Spinal cord (tissue), 10 donors: ENCODE data around the gene PDHA2. TPM values are rescaled to one million over a fixed set of nuclear protein-coding genes. Genes with fewer than 3 reads are reported as not detected.

ENCODE experiments used
- DNase-seq, 6 donors: peaks; one replicate each; pipeline versions ENCODE4 v3.0.0 to v3.0.0-alpha.2; 2013 to 2015; ENCODE audit warnings: low spot score in 6 of 6, low read depth in 4 of 6
- H3K27ac ChIP-seq: one replicate; pipeline ENCODE4 v1.5.1; 2013; ENCODE audit warnings: low read depth, low read length, control low read depth
- H3K27me3 ChIP-seq: one replicate; pipeline ENCODE4 v1.6.1; 2013; ENCODE audit warnings: low read length; ENCODE audit not compliant: control insufficient read depth, insufficient read depth
- H3K36me3 ChIP-seq: one replicate; pipeline ENCODE4 v1.6.1; 2013; ENCODE audit warnings: low read length; ENCODE audit not compliant: control insufficient read depth, insufficient read depth
- H3K4me1 ChIP-seq: one replicate; pipeline ENCODE4 v1.6.1; 2013; ENCODE audit warnings: low read length; ENCODE audit not compliant: control insufficient read depth, insufficient read depth
- H3K4me3 ChIP-seq: one replicate; pipeline ENCODE4 v1.5.1; 2013; ENCODE audit warnings: low read depth, low read length, control low read depth
- H3K9me3 ChIP-seq: one replicate; pipeline ENCODE4 v1.6.1; 2013; ENCODE audit warnings: low read length; ENCODE audit not compliant: control insufficient read depth, insufficient read depth
- WGBS: methylation state at CpG from one replicate; pipeline ENCODE4 v1.1.5; 2013; ENCODE audit warnings: missing lambda C conversion rate; ENCODE audit not compliant: insufficient coverage; 5-methylcytosine and 5-hydroxymethylcytosine counted together
- long read RNA-seq, 4 donors: transcript quantifications; one replicate each; lab custom pipeline, GENCODE V29; 2026
- polyA plus RNA-seq, 2 donors: library from polyadenylated mRNA; unstranded; fragments of 120-200 nt; gene quantifications; one replicate each; pipeline ENCODE4 v1.2.1, GENCODE V29; 2013; ENCODE audit not compliant: insufficient read length in 2 of 2
- total RNA-seq, 2 donors: library from RNA; depleted of rRNA in 1 of 2; stranded (reverse); fragments of 120-200 nt in 1 of 2; fragments of >200 nt in 1 of 2; gene quantifications; one replicate each; pipeline versions ENCODE4 v1.2.3 to v1.2.4, GENCODE V29; 2013 to 2014
- donor health status: healthy.

The PDHA2 gene
- total RNA-seq (not detected), polyA plus RNA-seq (not detected)
- long read RNA-seq, donor 1 = 0 reads
- long read RNA-seq, donor 2 = 0 reads
- long read RNA-seq, donor 3 = 0 reads
- long read RNA-seq, donor 4 = 0 reads

DNA sequence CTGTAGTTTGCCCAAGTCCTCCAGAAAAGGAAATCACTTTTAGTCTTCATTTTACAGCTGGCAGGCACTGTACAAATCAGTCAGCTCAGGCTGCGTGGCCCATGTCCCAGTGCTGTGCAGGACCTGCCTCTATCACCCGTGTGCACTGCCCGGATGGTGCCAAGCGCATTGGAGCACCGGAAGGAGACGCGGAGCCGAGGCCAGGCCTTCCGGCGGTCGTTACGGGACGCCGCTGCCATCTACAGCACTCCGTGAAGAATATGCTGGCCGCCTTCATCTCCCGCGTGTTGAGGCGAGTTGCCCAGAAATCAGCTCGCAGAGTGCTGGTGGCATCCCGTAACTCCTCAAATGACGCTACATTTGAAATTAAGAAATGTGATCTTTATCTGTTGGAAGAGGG, at the start of gene PDHA2:
Gene PDHA2 (plus strand): TSS at position 203 of the 400 bp plus-strand sequence. CDS start 58 bp downstream, at position 261.
- Histone ChIP-seq H3K4me3 (no peak within 1 kb of the TSS), H3K27me3 (no peaks in the 10 kb centered on the region), H3K9me3 (no peaks in the 10 kb centered on the region), H3K4me1 (no peaks in the 10 kb centered on the region), H3K27ac (no peak within 1 kb of the TSS), H3K36me3 (no peaks in the 10 kb centered on the region)
- DNase-seq = no peak
- WGBS = 98% methylated on average over 22 of the region's 22 CpGs

GRCh38 chr4:95798003-95798402, 41.9 kb upstream of the PDHA2 start:
- Histone ChIP-seq H3K36me3 (no peaks in the 10 kb centered on the region), H3K27me3 (no peaks in the 10 kb centered on the region), H3K9me3 (no peaks in the 10 kb centered on the region), H3K27ac (no peak overlapping the region), H3K4me1 (no peaks in the 10 kb centered on the region), H3K4me3 (no peak overlapping the region)
- no peak for DNase-seq
- no CpG with 5 or more reads among the region's 2 CpGs for WGBS

- H3K36me3 ChIP-seq = no peaks in the 10 kb centered on the region
- H3K4me3 ChIP-seq = no peak overlapping the region
- no peak for DNase-seq
- H3K27ac ChIP-seq = no peak overlapping the region
- H3K27me3 ChIP-seq = no peaks in the 10 kb centered on the region
- WGBS = no CpG with 5 or more reads among the region's 3 CpGs
- H3K9me3 ChIP-seq = no peaks in the 10 kb centered on the region
- no peaks in the 10 kb centered on the region for H3K4me1 ChIP-seq
Observed at GRCh38 chr4:95798727-95799126, 41.2 kb upstream of the PDHA2 start.

- no peaks in the 10 kb centered on the region for H3K4me1 ChIP-seq
- DNase-seq = peak in 2 of 6 donors; percentile 7 to 53
- H3K36me3 ChIP-seq = no peaks in the 10 kb centered on the region
- WGBS = no CpG with 5 or more reads among the region's 3 CpGs
- no peak overlapping the region for H3K27ac ChIP-seq
- H3K27me3 ChIP-seq = no peaks in the 10 kb centered on the region
- no peaks in the 10 kb centered on the region for H3K9me3 ChIP-seq
- no peak overlapping the region for H3K4me3 ChIP-seq
Observed at GRCh38 chr4:95821867-95822266, 18.0 kb upstream of the PDHA2 start.

DNA sequence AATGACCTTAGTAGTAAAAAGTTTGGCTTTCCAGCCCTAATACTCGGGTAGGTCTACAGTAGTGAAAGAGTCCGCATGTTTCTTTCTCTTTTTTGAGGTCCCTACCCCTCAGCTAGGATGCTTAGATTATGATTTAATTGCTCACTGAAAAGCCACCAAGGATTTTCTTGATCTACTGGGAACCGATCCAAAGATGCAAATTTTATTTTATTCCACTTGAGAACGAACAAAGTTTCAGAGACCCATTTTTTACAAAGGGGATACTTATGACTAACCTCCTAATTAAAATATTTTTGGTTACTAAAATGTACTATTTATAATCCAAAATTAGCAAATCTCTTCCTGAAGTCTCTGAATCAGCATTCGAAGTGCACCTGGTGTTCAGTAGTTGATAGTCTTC, 14.3 kb upstream of the PDHA2 start:
- H3K27me3 ChIP-seq = no peaks in the 10 kb centered on the region
- H3K27ac ChIP-seq = no peak overlapping the region
- H3K4me3 ChIP-seq = no peak overlapping the region
- no CpG with 5 or more reads among the region's 5 CpGs for WGBS
- H3K9me3 ChIP-seq = no peaks in the 10 kb centered on the region
- peak in 1 of 6 donors; percentile 13 for DNase-seq
- H3K4me1 ChIP-seq = no peaks in the 10 kb centered on the region
- H3K36me3 ChIP-seq = no peaks in the 10 kb centered on the region

DNA sequence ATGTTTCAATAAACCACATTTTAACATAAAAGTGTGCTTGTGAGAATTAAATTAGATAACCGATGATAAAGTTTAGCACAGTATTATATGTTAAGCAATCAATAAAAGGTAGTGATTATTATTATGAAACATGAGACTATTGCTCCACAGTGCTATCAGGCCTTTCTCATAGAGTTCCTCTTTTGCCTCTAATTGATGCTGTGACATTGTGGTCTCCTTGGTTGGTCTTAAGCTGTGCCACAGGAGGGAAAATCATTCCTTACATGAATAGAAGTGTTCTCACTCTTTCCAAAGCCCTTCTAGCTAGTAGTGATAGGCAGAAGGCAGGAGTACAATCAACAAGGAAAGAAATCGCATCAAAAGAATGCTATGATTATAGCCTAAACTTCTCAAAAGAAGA, 9.2 kb upstream of the PDHA2 start:
- Histone ChIP-seq H3K36me3 (no peaks in the 10 kb centered on the region), H3K27me3 (no peaks in the 10 kb centered on the region), H3K4me1 (no peaks in the 10 kb centered on the region), H3K4me3 (no peak overlapping the region), H3K27ac (no peak overlapping the region), H3K9me3 (no peaks in the 10 kb centered on the region)
- no CpG with 5 or more reads among the region's 2 CpGs for WGBS
- DNase-seq = no peak

GRCh38 chr4:95831166-95831565, 8.7 kb upstream of the PDHA2 start:
- Histone ChIP-seq H3K36me3 (no peaks in the 10 kb centered on the region), H3K27ac (no peak overlapping the region), H3K4me1 (no peaks in the 10 kb centered on the region), H3K27me3 (no peaks in the 10 kb centered on the region), H3K4me3 (no peak overlapping the region), H3K9me3 (no peaks in the 10 kb centered on the region)
- DNase-seq = no peak
- 90% methylated on average over 2 of the region's 4 CpGs for WGBS

DNA sequence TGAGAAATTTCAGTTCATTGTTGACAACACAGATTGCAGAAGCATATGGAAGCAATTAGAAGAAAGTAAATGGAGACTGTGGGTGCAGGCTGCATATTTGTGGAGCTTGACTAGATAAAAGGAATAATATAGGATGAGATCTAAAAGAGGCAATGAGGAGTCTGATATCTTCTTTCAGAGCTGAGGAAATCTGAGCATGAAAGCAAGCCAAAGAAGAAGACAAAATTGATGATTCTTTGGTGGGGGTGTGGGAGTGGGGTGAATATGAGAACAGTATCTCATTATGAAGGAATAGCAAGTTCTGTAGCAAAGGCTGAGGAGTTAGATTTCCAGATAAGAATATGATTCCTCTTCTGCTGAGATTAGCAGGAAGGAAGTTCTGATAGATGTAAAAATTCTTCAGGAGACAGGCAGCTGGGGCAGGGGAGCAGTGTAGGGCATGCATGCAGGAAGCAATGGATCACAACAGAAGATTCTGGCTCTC, 6.1 kb upstream of the PDHA2 start:
- DNase-seq = peak in 2 of 6 donors; percentile 48 to 65
- Histone ChIP-seq H3K4me1 (no peaks in the 10 kb centered on the region), H3K9me3 (no peaks in the 10 kb centered on the region), H3K4me3 (no peak overlapping the region), H3K36me3 (no peaks in the 10 kb centered on the region), H3K27ac (no peak overlapping the region), H3K27me3 (no peaks in the 10 kb centered on the region)

GRCh38 chr4:95835672-95836071, 4.2 kb upstream of the PDHA2 start:
- peak in 2 of 6 donors; percentile 16 to 43 for DNase-seq
- Histone ChIP-seq H3K4me3 (no peak overlapping the region), H3K4me1 (no peaks in the 10 kb centered on the region), H3K36me3 (no peaks in the 10 kb centered on the region), H3K27me3 (no peaks in the 10 kb centered on the region), H3K9me3 (no peaks in the 10 kb centered on the region), H3K27ac (no peak overlapping the region)
- WGBS = no CpG with 5 or more reads among the region's 3 CpGs

DNA sequence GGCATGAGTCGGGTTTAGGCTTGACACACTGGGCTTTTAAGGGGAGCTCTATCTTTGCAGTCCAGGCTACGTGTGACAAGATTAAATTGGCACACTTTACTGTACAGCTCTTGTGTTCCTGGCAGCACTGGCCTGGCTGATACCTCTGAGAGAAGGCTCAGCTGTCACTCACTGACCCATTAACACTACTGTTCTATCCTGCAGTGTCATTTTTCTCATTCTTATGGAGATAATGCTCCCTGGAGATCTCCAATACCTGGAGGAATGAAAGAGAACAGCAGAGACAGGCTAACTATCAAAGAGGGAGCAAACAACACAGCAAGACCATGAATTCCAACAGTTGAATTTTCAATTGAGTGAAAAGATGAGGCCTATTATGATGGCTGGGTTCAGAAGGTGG, 1.7 kb upstream of the PDHA2 start:
- WGBS = 56% methylated on average over 2 of the region's 2 CpGs
- DNase-seq = peak in 1 of 6 donors; percentile 23
- H3K27ac ChIP-seq = no peak overlapping the region
- H3K4me3 ChIP-seq = no peak overlapping the region
- no peaks in the 10 kb centered on the region for H3K36me3 ChIP-seq
- no peaks in the 10 kb centered on the region for H3K9me3 ChIP-seq
- H3K27me3 ChIP-seq = no peaks in the 10 kb centered on the region
- no peaks in the 10 kb centered on the region for H3K4me1 ChIP-seq
